OCI-LY1 (cell line): ENCODE data around the gene DCTN3.

Experiments
- H2AFZ ChIP-seq: fragments of 200-600 bp; sonication (generic), shearing (Covaris generic); 2 replicates; pipeline ENCODE4 v1.6.0; 2014; ENCODE audit warnings: antibody characterized with exemption, mild to moderate bottlenecking, low read length
- H3F3A ChIP-seq: fragments of 200-600 bp; sonication (generic), shearing (Covaris generic); 2 replicates; pipeline ENCODE4 v1.6.0; 2014; ENCODE audit warnings: mild to moderate bottlenecking, antibody characterized with exemption, low read length, moderate library complexity; ENCODE audit not compliant: insufficient read depth
- H3K27ac ChIP-seq: fragments of 200-600 bp; sonication (generic); 2 replicates; pipeline ENCODE4 v1.5.1; 2014; ENCODE audit warnings: low read length, mixed run types, mild to moderate bottlenecking, low read depth; ENCODE audit not compliant: poor library complexity, severe bottlenecking
- H3K27me3 ChIP-seq: fragments of 200-600 bp; sonication (generic); 2 replicates; pipeline ENCODE4 v1.6.0; 2014; ENCODE audit warnings: antibody characterized with exemption, mild to moderate bottlenecking, low read length, moderate library complexity; ENCODE audit not compliant: insufficient read depth
- H3K36me3 ChIP-seq: fragments of 200-600 bp; sonication (generic); 2 replicates; pipeline ENCODE4 v1.6.1; 2014; ENCODE audit warnings: mild to moderate bottlenecking, antibody characterized with exemption, low read length, moderate library complexity, mixed read lengths; ENCODE audit not compliant: insufficient read depth
- H3K4me1 ChIP-seq: fragments of 200-600 bp; sonication (generic); 2 replicates; pipeline ENCODE4 v1.5.1; 2014; ENCODE audit warnings: mild to moderate bottlenecking, low read length, moderate library complexity; ENCODE audit not compliant: insufficient read depth, severe bottlenecking
- H3K4me2 ChIP-seq: fragments of 200-600 bp; sonication (generic), shearing (Covaris generic); 2 replicates; pipeline ENCODE4 v1.6.1; 2014; ENCODE audit warnings: low read length
- H3K4me3 ChIP-seq: fragments of 200-600 bp; sonication (generic); 2 replicates; pipeline ENCODE4 v1.5.1; 2014; ENCODE audit warnings: low read length, low read depth, mild to moderate bottlenecking, mixed read lengths; ENCODE audit not compliant: poor library complexity, severe bottlenecking
- H3K79me2 ChIP-seq: fragments of 200-600 bp; shearing (Covaris generic); 2 replicates; pipeline ENCODE4 v1.6.1; 2016; ENCODE audit warnings: mixed run types, low read length, mixed read lengths; ENCODE audit not compliant: insufficient read depth
- H3K9ac ChIP-seq: fragments of 200-600 bp; sonication (generic), shearing (Covaris generic); 2 replicates; pipeline ENCODE4 v1.6.1; 2014; ENCODE audit warnings: mild to moderate bottlenecking, low read length, mixed read lengths
- H3K9me2 ChIP-seq: fragments of 200-600 bp; sonication (generic), shearing (Covaris generic); 2 replicates; pipeline ENCODE4 v1.6.1; 2014; ENCODE audit warnings: low read depth, mild to moderate bottlenecking, low read length, mixed read lengths
- H3K9me3 ChIP-seq: fragments of 200-600 bp; shearing (Covaris generic); 2 replicates; pipeline ENCODE4 v1.6.1; 2014; ENCODE audit warnings: low read length, mixed read lengths
- H4K20me1 ChIP-seq: fragments of 200-600 bp; sonication (generic), shearing (Covaris generic); 2 replicates; pipeline ENCODE4 v1.6.0; 2016; ENCODE audit warnings: mild to moderate bottlenecking, low read length; ENCODE audit not compliant: insufficient read depth
- CTCF ChIP-seq: fragments of 200-600 bp; sonication (generic), shearing (Covaris generic); IDR thresholded peaks from 2 replicates; pipeline ENCODE4 v1.5.1; 2017; ENCODE audit warnings: mild to moderate bottlenecking, antibody characterized with exemption, low read length, moderate library complexity, mixed read lengths
- EZH2 ChIP-seq: fragments of 200-600 bp; sonication (generic), shearing (Covaris generic); IDR thresholded peaks from 2 replicates; pipeline ENCODE4 v1.8.0; 2017; ENCODE audit warnings: borderline replicate concordance, mixed run types, mild to moderate bottlenecking, antibody characterized with exemption, low read length, moderate library complexity, mixed read lengths

DCTN3 gene

DNA sequence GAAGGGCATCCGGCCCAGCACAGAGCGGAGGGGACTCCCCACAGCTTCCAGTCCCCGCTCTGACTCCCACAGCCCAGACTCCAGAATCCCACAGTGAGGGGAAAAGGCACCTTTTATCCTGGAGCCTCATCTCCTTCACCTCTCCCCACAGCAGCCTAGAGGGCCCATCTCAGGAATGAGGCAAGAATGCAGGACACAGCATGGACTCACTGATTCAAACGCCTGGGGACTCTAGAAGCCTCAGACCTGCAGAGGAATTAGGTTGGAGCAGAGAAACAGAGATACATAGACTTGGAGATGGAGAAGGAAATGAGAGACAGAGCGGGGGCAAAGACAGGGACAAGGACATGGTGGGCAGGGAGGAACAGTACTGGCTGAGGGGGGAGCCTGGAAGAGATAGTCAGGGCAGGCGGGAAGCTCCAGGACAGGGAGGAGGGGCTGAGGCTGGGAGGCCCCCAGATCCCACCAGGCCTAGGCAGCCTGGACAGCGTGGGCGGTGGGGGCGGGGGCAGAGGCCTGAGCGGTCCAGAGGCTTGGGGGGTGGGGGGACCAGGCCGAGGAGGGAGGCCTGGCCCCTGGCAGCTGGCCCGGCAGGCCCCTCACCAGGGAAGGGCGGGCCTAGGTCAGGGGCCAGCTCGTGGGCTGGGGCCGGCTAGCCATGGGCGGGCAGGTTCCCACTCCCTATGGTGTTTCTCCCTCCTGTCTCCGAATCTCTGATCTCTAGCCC lies 46.5 kb downstream of the DCTN3 start:
- peaks cover 16% of the 10 kb centered on the region for H3K27me3 ChIP-seq
- H3F3A ChIP-seq, result no peaks in the 10 kb centered on the region
- TF ChIP-seq CTCF, result no peak
- H4K20me1 ChIP-seq, result no peaks in the 10 kb centered on the region
- no peak overlapping the region for H2AFZ ChIP-seq
- H3K79me2 ChIP-seq, result no peaks in the 10 kb centered on the region
- no peak overlapping the region for H3K4me2 ChIP-seq
- no peaks in the 10 kb centered on the region for H3K9me3 ChIP-seq
- no peaks in the 10 kb centered on the region for H3K9me2 ChIP-seq
- no peaks in the 10 kb centered on the region for H3K4me1 ChIP-seq
- no peak overlapping the region for H3K4me3 ChIP-seq
- no peaks in the 10 kb centered on the region for H3K36me3 ChIP-seq
- no peak overlapping the region for H3K27ac ChIP-seq
- no peak overlapping the region for H3K9ac ChIP-seq

GRCh38 chr9:34572628-34573027 lies 47.7 kb downstream of the DCTN3 start:
- H3K4me2 ChIP-seq, result no peak overlapping the region
- H3K27me3 ChIP-seq, result peaks cover 16% of the 10 kb centered on the region
- no peaks in the 10 kb centered on the region for H4K20me1 ChIP-seq
- H3K4me1 ChIP-seq, result no peaks in the 10 kb centered on the region
- H3K9me3 ChIP-seq, result no peaks in the 10 kb centered on the region
- no peaks in the 10 kb centered on the region for H3K9me2 ChIP-seq
- H3K27ac ChIP-seq, result no peak overlapping the region
- H3K4me3 ChIP-seq, result no peak overlapping the region
- H3F3A ChIP-seq, result no peaks in the 10 kb centered on the region
- no peaks in the 10 kb centered on the region for H3K36me3 ChIP-seq
- no peaks in the 10 kb centered on the region for H3K79me2 ChIP-seq
- no peak overlapping the region for H3K9ac ChIP-seq
- no peak overlapping the region for H2AFZ ChIP-seq
- TF ChIP-seq CTCF (no peak), EZH2 (no peak)

- H3K4me2 ChIP-seq, result no peak overlapping the region
- no peaks in the 10 kb centered on the region for H3K4me1 ChIP-seq
- no peak overlapping the region for H3K9ac ChIP-seq
- H2AFZ ChIP-seq, result no peak overlapping the region
- H4K20me1 ChIP-seq, result no peaks in the 10 kb centered on the region
- no peak overlapping the region for H3K4me3 ChIP-seq
- TF ChIP-seq EZH2 (no peak), CTCF (no peak)
- no peak overlapping the region for H3K27ac ChIP-seq
- peaks cover 16% of the 10 kb centered on the region for H3K27me3 ChIP-seq
- H3K79me2 ChIP-seq, result no peaks in the 10 kb centered on the region
- no peaks in the 10 kb centered on the region for H3K9me2 ChIP-seq
- no peaks in the 10 kb centered on the region for H3F3A ChIP-seq
- no peaks in the 10 kb centered on the region for H3K9me3 ChIP-seq
- H3K36me3 ChIP-seq, result no peaks in the 10 kb centered on the region
These were observed 48.2 kb downstream of the DCTN3 start for GRCh38 chr9:34572092-34572491.
